CD4-positive, alpha-beta T cell treated with Interleukin-1 beta for 1 hour (primary cell): ENCODE measurements around the gene SGCA.

ENCODE experiments used
- DNase-seq, 2 donors: peaks; one replicate each; pipeline ENCODE4 v3.0.0-alpha.2; 2020 to 2022

The SGCA gene

DNA sequence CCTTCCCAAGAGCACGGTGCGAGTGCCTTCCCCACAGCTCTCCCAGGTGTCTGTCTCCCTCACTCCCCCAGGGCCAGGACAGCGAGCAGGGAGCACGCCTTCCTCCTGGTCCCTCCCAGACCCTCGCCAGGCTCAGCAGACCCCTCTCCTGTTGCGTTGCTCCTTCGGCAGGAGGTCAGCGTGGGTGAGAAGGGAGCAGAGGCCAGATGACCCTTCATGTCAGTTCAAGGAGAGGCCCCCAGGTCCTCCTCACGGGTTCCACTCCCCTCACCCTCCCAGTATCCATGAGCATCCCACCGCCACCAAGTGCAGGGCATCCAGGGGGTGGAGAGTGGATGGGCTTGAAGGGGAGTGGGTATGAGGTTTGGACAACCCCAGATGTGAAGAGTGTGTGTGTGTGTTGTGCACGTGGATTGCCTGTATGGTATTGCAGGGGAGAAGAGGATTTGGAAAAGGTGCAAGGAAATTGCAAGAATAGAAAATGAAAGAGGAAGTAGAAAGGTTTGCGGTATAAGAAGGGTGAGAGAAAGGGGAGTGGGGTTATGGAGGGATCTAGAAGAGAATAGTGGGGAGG is 17.7 kb downstream of the SGCA start:
- DNase-seq = no peak

- no peak for DNase-seq
Observed at GRCh38 chr17:50184064-50184463, 18.3 kb downstream of the SGCA start.

DNA sequence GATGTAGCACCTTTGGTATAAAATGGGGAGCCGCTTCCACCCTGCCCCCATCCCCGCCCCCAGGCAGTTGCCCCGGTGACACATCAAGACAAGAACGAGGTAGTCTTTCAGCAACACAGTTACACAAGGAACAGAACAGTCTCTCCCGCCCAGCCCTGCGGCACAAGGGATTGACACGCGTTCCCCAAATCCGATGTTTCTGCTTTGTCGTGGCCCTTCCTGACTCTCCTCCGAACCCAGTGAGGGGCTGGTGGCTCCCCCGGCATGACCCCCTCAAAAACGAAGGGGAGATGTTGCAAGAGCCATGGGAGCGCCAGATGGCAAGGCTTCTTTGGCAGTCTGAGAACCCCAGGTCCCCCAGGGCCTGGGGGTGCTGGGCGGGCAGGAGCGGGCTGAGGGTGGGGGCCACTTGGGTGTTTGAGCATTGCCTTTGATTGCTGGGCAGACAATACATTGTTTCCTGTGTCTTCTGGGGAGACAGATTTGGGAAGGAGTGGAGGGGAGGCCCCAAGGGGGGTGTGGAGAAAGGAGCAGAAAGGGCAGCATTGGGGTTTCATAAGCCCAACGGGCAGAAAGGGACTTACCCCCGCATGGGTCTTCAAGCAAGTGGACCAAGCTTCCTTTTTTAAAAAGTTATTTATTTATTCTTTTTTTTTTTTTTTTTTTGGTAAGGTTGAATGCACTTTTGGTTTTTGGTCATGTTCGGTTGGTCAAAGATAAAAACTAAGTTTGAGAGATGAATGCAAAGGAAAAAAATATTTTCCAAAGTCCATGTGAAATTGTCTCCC is 19.0 kb downstream of the SGCA start:
- peak in 1 of 2 donors; percentile 26 for DNase-seq

DNA sequence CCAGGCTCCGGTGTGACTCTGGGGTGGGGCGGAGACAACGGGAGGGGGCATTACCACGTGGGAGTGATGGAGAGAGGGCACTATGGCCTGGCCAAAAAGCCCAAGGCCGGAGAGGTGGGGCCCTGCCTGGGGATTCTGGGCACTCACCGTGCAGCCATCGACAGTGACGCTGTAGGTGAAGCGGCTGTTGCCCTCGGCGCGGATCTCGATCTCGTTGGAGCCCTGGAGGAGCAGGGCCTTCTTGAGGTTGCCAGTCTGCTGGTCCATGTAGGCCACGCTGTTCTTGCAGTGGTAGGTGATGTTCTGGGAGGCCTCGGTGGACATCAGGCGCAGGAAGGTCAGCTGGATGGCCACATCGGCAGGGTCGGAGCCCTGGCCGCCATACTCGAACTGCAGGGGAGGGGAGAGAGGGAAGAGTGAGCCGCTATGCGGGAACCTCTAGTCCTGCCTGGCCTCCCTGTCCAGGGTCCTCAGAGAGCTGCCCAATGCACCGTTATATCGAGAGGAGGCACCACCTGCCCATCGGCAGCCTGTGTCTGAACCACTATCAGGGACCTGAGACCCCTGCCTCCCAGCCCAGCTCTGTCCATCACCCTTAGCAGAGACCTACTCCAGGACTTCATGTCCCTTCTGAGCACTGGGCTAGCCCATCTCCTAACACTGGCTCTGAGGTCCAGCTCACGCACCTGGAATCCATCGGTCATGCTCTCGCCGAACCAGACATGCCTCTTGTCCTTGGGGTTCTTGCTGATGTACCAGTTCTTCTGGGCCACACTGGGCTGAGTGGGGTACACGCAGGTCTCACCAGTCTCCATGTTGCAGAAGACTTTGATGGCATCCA is 20.0 kb downstream of the SGCA start:
- DNase-seq = no peak

GRCh38 chr17:50186661-50187393 is 21.0 kb downstream of the SGCA start:
- DNase-seq = no peak

- DNase-seq = no peak
Observed at GRCh38 chr17:50187394-50187725, 21.6 kb downstream of the SGCA start.

DNA sequence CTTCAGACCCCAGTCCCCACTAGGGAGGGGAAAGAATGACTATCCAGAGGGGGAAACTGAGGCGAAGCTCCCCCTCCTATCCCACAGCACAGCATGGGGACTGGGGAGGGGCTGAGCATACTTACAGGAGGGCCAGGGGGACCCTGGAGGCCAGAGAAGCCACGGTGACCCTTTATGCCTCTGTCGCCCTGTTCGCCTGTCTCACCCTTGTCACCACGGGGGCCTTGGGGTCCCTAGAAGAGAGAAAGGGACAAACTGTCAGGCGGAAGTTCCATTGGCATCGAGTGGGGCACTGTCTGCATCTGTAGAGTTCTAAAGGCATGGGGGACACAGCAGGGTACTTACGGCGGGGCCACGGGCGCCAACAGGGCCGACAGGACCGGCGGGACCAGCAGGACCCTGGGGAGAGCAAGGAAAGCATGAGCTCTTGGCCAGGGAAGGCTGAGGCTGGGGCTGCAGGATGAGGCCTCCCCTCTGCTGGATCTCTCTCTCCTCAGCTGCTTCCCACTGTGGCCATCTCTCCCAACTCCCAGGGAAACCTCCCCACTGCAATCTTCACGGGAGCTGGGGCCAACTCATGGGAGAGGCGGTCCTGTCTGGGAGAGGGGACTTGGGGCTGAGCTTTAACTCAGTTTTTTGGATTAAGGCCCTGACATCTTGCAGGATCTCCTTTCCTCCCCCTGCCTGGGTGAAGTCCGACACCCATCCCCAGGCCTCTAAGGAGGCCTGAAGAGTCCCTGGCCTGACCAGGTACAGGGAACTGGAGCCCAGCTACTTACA is 22.1 kb downstream of the SGCA start:
- DNase-seq = no peak

GRCh38 chr17:50188531-50188920 is 22.7 kb downstream of the SGCA start:
- no peak for DNase-seq

GRCh38 chr17:50188921-50189549 is 23.2 kb downstream of the SGCA start:
- DNase-seq = no peak

DNA sequence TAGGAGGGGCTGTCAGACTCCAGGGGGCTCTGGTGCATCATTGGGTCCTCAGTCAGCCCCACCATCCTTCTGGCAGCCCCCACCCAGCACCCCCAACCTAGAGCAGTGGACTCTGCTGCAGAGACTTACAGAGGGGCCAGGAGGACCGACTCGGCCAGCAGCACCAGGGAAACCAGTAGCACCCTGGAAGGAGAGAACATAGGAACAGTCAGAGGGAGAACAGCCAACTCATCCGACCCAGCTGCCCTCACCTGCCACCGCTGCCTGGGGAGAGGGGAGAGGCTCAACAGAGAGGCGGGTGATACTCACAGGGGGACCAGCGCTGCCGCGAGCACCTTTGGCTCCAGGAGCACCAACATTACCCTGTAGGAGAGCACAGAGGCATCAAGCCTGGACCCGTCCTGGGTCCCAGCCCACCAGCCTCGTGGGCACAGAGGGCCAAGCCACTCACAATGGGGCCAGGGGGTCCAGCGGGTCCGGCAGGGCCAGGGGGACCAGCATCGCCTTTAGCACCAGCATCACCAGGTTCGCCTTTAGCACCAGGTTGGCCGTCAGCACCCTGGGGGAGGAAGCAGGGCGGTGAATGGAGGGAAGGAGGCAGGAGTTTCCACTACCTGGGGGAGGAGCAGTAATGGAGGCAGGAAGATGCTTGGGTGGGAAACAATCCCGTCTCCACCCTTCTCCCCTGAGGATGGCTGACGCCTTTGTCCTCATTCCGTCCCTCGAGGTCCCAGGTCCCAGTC is 23.9 kb downstream of the SGCA start:
- no peak for DNase-seq

DNA sequence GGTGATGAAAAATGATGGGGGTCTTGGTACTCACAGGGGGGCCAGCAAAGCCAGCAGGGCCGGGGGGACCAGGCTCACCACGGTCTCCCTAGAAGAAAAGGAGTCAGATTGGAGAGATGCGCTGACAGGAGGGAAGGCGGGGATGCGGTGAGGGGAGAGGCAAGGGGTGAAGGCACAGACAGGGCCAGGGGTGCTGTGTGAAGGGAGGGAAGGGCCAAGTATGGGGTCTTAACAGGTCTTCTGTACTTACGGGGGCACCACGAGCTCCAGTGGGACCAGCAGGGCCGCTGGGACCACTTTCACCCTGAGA is 24.4 kb downstream of the SGCA start:
- no peak for DNase-seq

- DNase-seq = no peak
Observed at GRCh38 chr17:50190603-50191358, 25.0 kb downstream of the SGCA start.

DNA sequence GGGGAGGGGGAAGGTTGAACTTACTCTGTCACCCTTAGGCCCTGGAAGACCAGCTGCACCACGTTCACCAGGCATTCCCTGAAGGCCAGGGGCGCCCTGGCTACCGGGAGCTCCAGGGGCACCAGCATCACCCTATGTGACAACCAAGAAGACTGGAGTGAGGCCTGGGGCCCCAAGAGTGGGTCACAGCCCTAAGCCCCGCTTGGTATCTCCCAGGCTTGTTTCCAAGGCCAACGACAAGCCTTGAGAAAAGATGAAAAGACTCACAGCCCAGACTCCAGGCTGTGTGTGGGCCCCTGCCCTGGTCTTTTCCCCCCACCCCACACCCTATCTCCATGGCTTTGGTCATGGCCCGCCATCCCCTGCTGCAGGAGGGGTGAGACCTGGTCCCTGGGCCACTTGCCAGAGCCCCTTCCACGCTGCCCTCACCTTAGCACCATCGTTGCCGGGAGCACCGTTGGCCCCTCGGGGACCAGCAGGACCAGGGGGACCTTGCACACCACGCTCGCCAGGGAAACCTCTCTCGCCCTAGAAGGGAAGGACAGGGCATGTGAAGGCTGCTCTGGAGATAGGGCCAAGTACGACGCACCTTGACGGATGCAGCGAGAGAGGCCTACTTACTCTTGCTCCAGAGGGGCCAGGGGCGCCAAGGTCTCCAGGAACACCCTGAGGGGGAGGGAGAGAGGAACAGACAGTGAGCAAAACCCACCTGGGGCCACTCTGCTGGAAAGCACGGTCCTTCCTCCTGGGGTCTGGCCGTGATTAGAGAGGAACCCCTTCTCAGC is 25.7 kb downstream of the SGCA start:
- no peak for DNase-seq

DNA sequence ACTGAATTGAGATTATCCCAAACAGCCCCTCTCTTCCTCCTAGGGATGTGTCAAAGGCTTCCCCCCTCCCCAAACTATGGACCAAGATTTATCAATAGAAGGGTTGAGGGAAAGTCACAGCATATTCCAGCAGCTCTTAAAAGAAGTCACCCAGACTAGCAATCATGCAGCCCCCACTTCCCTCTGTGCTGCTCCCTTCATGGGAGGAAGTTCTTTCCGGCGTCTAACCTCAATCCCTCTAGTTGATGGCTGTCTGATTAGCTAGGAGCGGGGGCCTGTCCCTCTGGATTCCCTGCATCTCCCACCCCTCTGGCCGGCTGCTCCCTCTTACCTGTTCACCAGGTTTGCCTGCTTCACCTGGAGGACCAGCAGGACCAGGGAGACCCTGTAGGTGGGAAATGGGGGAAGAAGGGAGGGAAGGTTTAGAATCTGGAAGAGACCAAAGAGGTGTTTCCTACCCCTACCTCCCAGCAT is 26.4 kb downstream of the SGCA start:
- DNase-seq = no peak

- no peak for DNase-seq
Observed at GRCh38 chr17:50192618-50193291, 26.9 kb downstream of the SGCA start.

DNA sequence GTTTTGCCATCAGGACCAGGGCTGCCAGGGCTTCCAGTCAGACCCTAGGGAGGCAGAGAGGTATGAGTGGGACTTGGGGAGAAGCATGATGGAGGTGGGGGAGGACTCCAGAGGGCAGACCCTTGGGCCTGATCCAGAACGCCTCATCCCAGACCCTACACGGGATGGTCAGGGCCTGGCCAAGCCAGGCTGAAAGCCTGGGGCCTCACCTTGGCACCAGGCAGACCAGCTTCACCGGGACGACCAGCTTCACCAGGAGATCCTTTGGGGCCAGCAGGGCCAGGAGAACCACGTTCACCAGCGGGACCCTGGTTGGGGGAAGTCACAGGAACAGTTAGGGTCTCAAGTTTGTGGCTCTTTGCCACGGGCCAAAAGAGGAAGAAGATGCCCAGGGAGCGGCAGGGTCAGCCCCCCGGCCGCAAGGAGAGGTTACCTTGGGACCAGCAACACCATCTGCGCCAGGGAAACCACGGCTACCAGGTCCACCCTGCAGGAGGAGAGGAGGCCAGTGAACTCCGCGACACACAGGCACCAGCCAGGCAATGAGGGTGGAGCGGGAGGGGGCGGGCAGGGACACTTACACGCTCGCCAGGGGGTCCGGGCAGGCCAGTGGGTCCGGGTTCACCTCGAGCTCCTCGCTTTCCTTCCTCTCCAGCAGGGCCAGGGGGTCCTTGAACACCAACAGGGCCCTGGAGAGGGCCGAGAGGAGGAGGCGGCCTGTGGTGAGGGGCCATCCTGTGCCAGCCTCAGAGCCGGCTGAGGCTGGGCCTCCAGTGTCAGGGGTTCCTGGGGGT is 28.5 kb downstream of the SGCA start:
- DNase-seq = no peak

DNA sequence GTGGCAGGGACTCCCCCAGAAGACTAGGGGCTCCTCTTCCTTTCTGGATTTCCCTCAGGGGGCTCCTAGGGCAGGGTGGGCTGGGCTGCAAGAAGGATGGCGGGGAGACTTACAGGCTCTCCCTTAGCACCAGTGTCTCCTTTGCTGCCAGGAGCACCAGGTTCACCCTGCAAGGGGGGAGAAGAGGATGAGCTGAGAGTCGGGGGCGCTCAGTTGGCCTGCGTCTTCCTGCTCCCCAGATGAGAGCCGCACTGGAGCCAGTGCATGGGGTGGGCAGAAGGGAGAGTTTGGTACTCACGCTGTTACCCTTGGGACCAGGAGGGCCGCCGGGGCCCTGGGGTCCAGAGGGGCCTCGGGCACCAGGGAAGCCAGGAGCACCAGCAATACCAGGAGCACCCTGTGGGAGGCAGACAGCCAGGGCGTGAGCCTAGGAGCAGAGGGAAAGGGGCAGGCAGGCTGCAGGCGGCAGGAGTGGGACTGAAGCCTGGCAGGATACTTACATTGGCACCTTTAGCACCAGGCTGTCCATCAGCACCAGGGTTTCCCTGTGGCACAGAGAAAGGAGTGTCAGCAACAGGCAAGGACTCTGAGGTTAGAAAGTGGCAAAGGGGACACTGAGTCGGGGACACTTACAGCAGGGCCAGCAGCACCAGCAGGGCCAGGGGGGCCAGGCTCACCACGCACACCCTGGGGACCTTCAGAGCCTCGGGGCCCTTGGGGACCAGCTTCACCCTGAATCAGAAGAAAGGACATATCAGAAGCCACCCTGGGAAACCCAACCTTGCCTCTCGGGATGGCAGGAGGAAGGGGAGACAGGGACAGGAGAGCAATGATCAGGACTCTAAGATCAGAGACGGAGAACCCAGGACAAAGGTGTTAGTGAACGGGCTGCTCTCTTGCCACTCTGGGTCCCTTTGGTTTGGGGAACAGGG is 29.4 kb downstream of the SGCA start:
- no peak for DNase-seq
